Heart left ventricle (tissue), 13 donors: ENCODE results near the gene KANTR.

Experiments used
- POLR2A ChIP-seq, 2 donors: fragments of 450-650 bp; IDR thresholded peaks; one replicate each; pipeline ENCODE4 v1.6.1; 2017; ENCODE audit warnings: antibody characterized with exemption in 2 of 2, mild to moderate bottlenecking in 2 of 2, moderate library complexity in 2 of 2
- TF ChIP-seq, protein P1 (sequence below), 12 donors: fragments of 200-600 bp; sonication (generic) in 4 of 12; IDR thresholded peaks; one replicate each; pipeline versions ENCODE4 v1.5.0 to v1.8.0; 2018 to 2022; ENCODE audit warnings: antibody characterized with exemption in 12 of 12, mild to moderate bottlenecking in 5 of 12
- donor health status: ischemic (EF 13 %, LVEDD 7.1; RV severe dilation, severe dysfunction).
- donor health status: DM: no; HTN: yes; CAD: no.
- donor health status: DM: no; HTN: no; CAD: no.
- donor health status: ischemic (EF 25% LVEDD 6.9; RV normal size, moderate dysfunction).
- donor health status: ischemic (EF 25% LVEDD 5.7; RV mildly dilated, moderate dysfunction).
- donor health status: ischemic (EF 35%, LVEDD 5.7; RV mildly dilated, moderate dysfunction).
- donor health status: nonischemic (EF 11% LVEDD 7.7; RV severe dilation, severe dysfunction).
- donor health status: DM: yes; HTN: yes; CAD: no.
- donor health status: PGD.
- donor health status: ischemic (EF 29% LVEDD 5.4; RV normal size, mild dysfunction).
- donor health status: nonischemic (EF 23%, LVEDD 6.1; RV moderate dilation, normal function).

DNA sequence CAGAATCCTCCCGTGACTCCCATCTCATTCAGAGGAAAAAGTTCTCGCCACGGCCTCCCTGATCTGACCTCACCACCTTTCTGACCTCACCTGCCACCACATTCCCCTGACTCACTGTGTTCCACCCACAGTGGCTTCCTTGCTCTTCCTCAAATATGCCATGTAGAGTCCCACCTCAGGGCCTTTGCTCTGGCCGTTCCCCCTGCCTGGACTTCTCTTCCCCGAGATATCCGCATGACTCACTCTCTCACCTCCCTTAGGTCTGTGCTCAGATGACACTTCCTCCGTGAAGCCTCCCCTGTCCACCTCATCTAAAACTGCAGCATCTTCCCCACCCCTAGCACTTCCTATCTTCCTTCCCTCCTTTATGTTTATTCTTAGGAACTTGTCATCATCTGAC, 18.9 kb upstream of the KANTR start:
- TF ChIP-seq, protein P1, sequence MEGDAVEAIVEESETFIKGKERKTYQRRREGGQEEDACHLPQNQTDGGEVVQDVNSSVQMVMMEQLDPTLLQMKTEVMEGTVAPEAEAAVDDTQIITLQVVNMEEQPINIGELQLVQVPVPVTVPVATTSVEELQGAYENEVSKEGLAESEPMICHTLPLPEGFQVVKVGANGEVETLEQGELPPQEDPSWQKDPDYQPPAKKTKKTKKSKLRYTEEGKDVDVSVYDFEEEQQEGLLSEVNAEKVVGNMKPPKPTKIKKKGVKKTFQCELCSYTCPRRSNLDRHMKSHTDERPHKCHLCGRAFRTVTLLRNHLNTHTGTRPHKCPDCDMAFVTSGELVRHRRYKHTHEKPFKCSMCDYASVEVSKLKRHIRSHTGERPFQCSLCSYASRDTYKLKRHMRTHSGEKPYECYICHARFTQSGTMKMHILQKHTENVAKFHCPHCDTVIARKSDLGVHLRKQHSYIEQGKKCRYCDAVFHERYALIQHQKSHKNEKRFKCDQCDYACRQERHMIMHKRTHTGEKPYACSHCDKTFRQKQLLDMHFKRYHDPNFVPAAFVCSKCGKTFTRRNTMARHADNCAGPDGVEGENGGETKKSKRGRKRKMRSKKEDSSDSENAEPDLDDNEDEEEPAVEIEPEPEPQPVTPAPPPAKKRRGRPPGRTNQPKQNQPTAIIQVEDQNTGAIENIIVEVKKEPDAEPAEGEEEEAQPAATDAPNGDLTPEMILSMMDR (IDR thresholded peaks at IDR 0.05) = no peak
- no peak for TF ChIP-seq POLR2A (IDR thresholded peaks at IDR 0.05)
